HEK293 (cell line): ENCODE data around the gene SURF4.
"Not testable (repeated sequence)": the region's sequence is repeated elsewhere in the genome, so short reads cannot be mapped to it uniquely, and the experiment has no call there.

Experiments used
- CTCF ChIA-PET: fragments of 350-600 bp; formaldehyde crosslinking; extraction: SDS; loops from one replicate; lab custom pipeline; 2021; ENCODE audit warnings: antibody characterized with exemption; lab: Yijun Ruan, JAX
- POLR2A ChIA-PET: fragments of 300-600 bp; formaldehyde crosslinking; extraction: SDS; loops from one replicate; lab custom pipeline; 2020; ENCODE audit warnings: antibody characterized with exemption, inconsistent platforms; lab: Yijun Ruan, JAX
- H3K27ac ChIP-seq: fragments of 200-500 bp; sonication (Bioruptor generic); 2 replicates; pipeline ENCODE4 v1.5.1; 2014; ENCODE audit warnings: low read depth, low read length, control low read depth, inconsistent platforms; ENCODE audit errors: extremely low read depth
- H3K36me3 ChIP-seq, 2 experiments: fragments of 200-500 bp in 1 of 2; sonication (Bioruptor generic) in 1 of 2; 1 replicate in 1 of 2; 2 replicates in 1 of 2; pipeline ENCODE4 v1.5.1; 2014 to 2017; ENCODE audit warnings: inconsistent platforms in 2 of 2, low read length in 2 of 2; ENCODE audit not compliant: control insufficient read depth in 2 of 2, insufficient read depth in 1 of 2
- H3K4me1 ChIP-seq: fragments of 200-500 bp; sonication (Bioruptor generic); 2 replicates; pipeline ENCODE4 v1.5.1; 2014; ENCODE audit warnings: mild to moderate bottlenecking, low read length, inconsistent platforms; ENCODE audit not compliant: control insufficient read depth, insufficient read depth
- H3K4me3 ChIP-seq: 2 replicates; pipeline ENCODE4 v1.5.1; 2011; ENCODE audit warnings: low read depth, mild to moderate bottlenecking, control low read depth, low read length, moderate library complexity
- H3K9me3 ChIP-seq: fragments of 200-500 bp; sonication (Bioruptor generic); 2 replicates; pipeline ENCODE4 v1.5.1; 2014; ENCODE audit warnings: low read depth, low read length, inconsistent platforms; ENCODE audit not compliant: control insufficient read depth, insufficient read depth
- ELK4 ChIP-seq: IDR thresholded peaks from 2 replicates; pipeline ENCODE4 v1.6.1; 2011; ENCODE audit warnings: mild to moderate bottlenecking, low read depth, low read length, borderline replicate concordance
- KLF1 ChIP-seq: fragments of 450-650 bp; formaldehyde crosslinking; IDR thresholded peaks from 2 replicates; pipeline ENCODE4 v1.5.1; 2016; ENCODE audit warnings: missing biosample characterization, missing genetic modification characterization
- SCRT2 ChIP-seq: fragments of 450-650 bp; formaldehyde crosslinking; IDR thresholded peaks from 2 replicates; pipeline ENCODE4 v1.5.1; 2016; ENCODE audit warnings: missing biosample characterization, missing genetic modification characterization
- ZFHX2 ChIP-seq: fragments of 450-650 bp; formaldehyde crosslinking; conservative IDR thresholded peaks from 2 replicates; pipeline ENCODE4 v1.5.1; 2016; ENCODE audit warnings: missing biosample characterization, missing genetic modification characterization
- ZNF148 ChIP-seq: fragments of 450-650 bp; formaldehyde crosslinking; IDR thresholded peaks from 2 replicates; pipeline ENCODE4 v1.5.0; 2017; ENCODE audit warnings: missing biosample characterization, missing genetic modification characterization, borderline replicate concordance
- ZNF2 ChIP-seq: fragments of 450-650 bp; formaldehyde crosslinking; IDR thresholded peaks from 2 replicates; pipeline ENCODE4 v1.5.1; 2016; ENCODE audit warnings: missing biosample characterization, missing genetic modification characterization
- ZNF362 ChIP-seq: fragments of 450-650 bp; formaldehyde crosslinking; IDR thresholded peaks from 2 replicates; pipeline ENCODE4 v1.5.1; 2016; ENCODE audit warnings: missing biosample characterization, missing genetic modification characterization
- ZNF37A ChIP-seq: fragments of 450-650 bp; IDR thresholded peaks from 2 replicates; pipeline ENCODE4 v1.5.1; 2018; ENCODE audit warnings: missing biosample characterization, missing genetic modification characterization
- ZNF433 ChIP-seq: fragments of 450-650 bp; formaldehyde crosslinking; IDR thresholded peaks from 2 replicates; pipeline ENCODE4 v1.5.1; 2016; ENCODE audit warnings: missing biosample characterization, missing genetic modification characterization, low read depth
- ZNF521 ChIP-seq: fragments of 450-650 bp; formaldehyde crosslinking; IDR thresholded peaks from 2 replicates; pipeline ENCODE4 v1.5.1; 2017; ENCODE audit warnings: missing biosample characterization, mild to moderate bottlenecking, missing genetic modification characterization
- ZNF560 ChIP-seq: fragments of 450-650 bp; formaldehyde crosslinking; IDR thresholded peaks from 2 replicates; pipeline ENCODE4 v1.5.1; 2017; ENCODE audit warnings: missing biosample characterization, missing genetic modification characterization, borderline replicate concordance
- ZNF585B ChIP-seq: fragments of 450-650 bp; formaldehyde crosslinking; IDR thresholded peaks from 2 replicates; pipeline ENCODE4 v1.5.1; 2016; ENCODE audit warnings: missing biosample characterization, missing genetic modification characterization
- ZNF600 ChIP-seq: fragments of 450-650 bp; formaldehyde crosslinking; IDR thresholded peaks from 2 replicates; pipeline ENCODE4 v1.5.1; 2016; ENCODE audit warnings: missing biosample characterization, missing genetic modification characterization
- ZNF664 ChIP-seq: fragments of 450-650 bp; formaldehyde crosslinking; IDR thresholded peaks from 2 replicates; pipeline ENCODE4 v1.5.1; 2016; ENCODE audit warnings: missing biosample characterization, missing genetic modification characterization
- ZNF670 ChIP-seq: fragments of 450-650 bp; formaldehyde crosslinking; IDR thresholded peaks from 2 replicates; pipeline ENCODE4 v1.5.1; 2016; ENCODE audit warnings: missing biosample characterization, missing genetic modification characterization, low read depth
- ZNF692 ChIP-seq: fragments of 450-650 bp; formaldehyde crosslinking; IDR thresholded peaks from 2 replicates; pipeline ENCODE4 v1.5.1; 2016; ENCODE audit warnings: missing biosample characterization, missing genetic modification characterization
- ZNF785 ChIP-seq: fragments of 450-650 bp; formaldehyde crosslinking; IDR thresholded peaks from 2 replicates; pipeline ENCODE4 v1.5.1; 2016; ENCODE audit warnings: missing biosample characterization, missing genetic modification characterization

SURF4 gene

GRCh38 chr9:133327834-133328484 is 47.9 kb downstream of the SURF4 start:
- H3K27ac ChIP-seq, result no peak overlapping the region
- ChIA-PET CTCF (interaction anchor here (0.7 to 8.9 kb wide), 5 partner anchors 89 to 178 kb away, joined by 3 to 159 read pairs (median 40); no protein-coding TSS in a partner anchor), POLR2A (interaction anchor here (3.1 kb wide), 1 partner anchor 142 kb away, joined by 19 read pairs; no protein-coding TSS in a partner anchor)

GRCh38 chr9:133327021-133327420 is 48.8 kb downstream of the SURF4 start:
- H3K4me3 ChIP-seq, H3K4me1 ChIP-seq, H3K27ac ChIP-seq, H3K9me3 ChIP-seq, POLR2A ChIA-PET: not testable (repeated sequence)
- peaks cover 4 to 24% of the 10 kb centered on the region in 2 experiments; a peak in 2 of 3 replicates for H3K36me3 ChIP-seq
- CTCF ChIA-PET, result interaction anchor here (4.3 to 8.9 kb wide), 3 partner anchors 88 to 146 kb away, joined by 40 to 159 read pairs (median 48); no protein-coding TSS in a partner anchor

More at GRCh38 chr9:133327834-133328484, 47.9 kb downstream of the SURF4 start:
- Histone ChIP-seq H3K4me3 (no peak overlapping the region), H3K36me3 (peaks cover 4 to 33% of the 10 kb centered on the region in 2 experiments; a peak in 2 of 3 replicates), H3K4me1 (no peaks in the 10 kb centered on the region), H3K9me3 (no peaks in the 10 kb centered on the region)
- no peak for TF ChIP-seq ZNF37A (tag by site-specific recombination)
- no peak for TF ChIP-seq ZNF664
- TF ChIP-seq ZNF521, result no peak
- no peak for TF ChIP-seq ZNF692 (tag by site-specific recombination)
- TF ChIP-seq ZNF2, result no peak
- TF ChIP-seq ZNF148 (tag by site-specific recombination), result no peak
- no peak for TF ChIP-seq ZNF560 (tag by site-specific recombination)
- TF ChIP-seq ZNF785 (tag by site-specific recombination), result no peak
- no peak for TF ChIP-seq ZNF585B
- no peak for TF ChIP-seq KLF1 (tag by site-specific recombination)
- TF ChIP-seq ZNF433, result no peak
- TF ChIP-seq ZNF670 (tag by site-specific recombination), result no peak
- TF ChIP-seq ZFHX2, result no peak
- TF ChIP-seq SCRT2 (tag by site-specific recombination), result no peak

GRCh38 chr9:133323991-133324703 is 51.7 kb downstream of the SURF4 start:
- Histone ChIP-seq H3K9me3 (no peaks in the 10 kb centered on the region), H3K27ac (no peak overlapping the region), H3K36me3 (no peaks in the 10 kb centered on the region), H3K4me1 (no peaks in the 10 kb centered on the region), H3K4me3 (no peak overlapping the region)
- POLR2A ChIA-PET, result no interaction called here
- TF ChIP-seq ZNF600 (tag by site-specific recombination) (no peak), ZNF362 (tag by site-specific recombination) (no peak), ELK4 (no peak)
- TF ChIP-seq, all 188 proteins: peak for 0
- CTCF ChIA-PET, result interaction anchor here (0.6 to 2.2 kb wide), 2 partner anchors 136 to 159 kb away, joined by 3 to 8 read pairs; no protein-coding TSS in a partner anchor
